Uterus (tissue), 4 donors: Measurements from ENCODE around the gene C19orf73. TPM values are rescaled to one million over a fixed set of nuclear protein-coding genes. Genes with fewer than 3 reads are reported as not detected.

ENCODE experiments used
- DNase-seq, 2 donors: peaks; one replicate each; pipeline ENCODE4 v3.0.0-alpha.2; 2019 to 2020
- H3K27ac ChIP-seq, 2 donors: fragments of 200-600 bp; sonication (generic); 1 replicate in 1 of 2; 2 replicates in 1 of 2; pipeline ENCODE4 v1.5.1; 2016 to 2018
- H3K27me3 ChIP-seq, 2 donors: fragments of 200-600 bp; sonication (generic); one replicate each; pipeline ENCODE4 v1.5.1; 2018 to 2019; ENCODE audit warnings: control low read depth in 1 of 2
- H3K36me3 ChIP-seq, 2 donors: fragments of 200-600 bp; sonication (generic); one replicate each; pipeline ENCODE4 v1.5.1; 2019; ENCODE audit warnings: control low read depth in 1 of 2
- H3K4me1 ChIP-seq, 2 donors: fragments of 200-600 bp; sonication (generic); one replicate each; pipeline ENCODE4 v1.5.1; 2018 to 2019; ENCODE audit warnings: control low read depth in 1 of 2
- H3K4me3 ChIP-seq, 2 donors: fragments of 200-600 bp; sonication (generic); 1 replicate in 1 of 2; 2 replicates in 1 of 2; pipeline ENCODE4 v1.5.1; 2018 to 2019; ENCODE audit warnings: mild to moderate bottlenecking in 1 of 2
- H3K9me3 ChIP-seq, 2 donors: fragments of 200-600 bp; sonication (generic); one replicate each; pipeline ENCODE4 v1.5.1; 2019; ENCODE audit warnings: control low read depth in 1 of 2
- CTCF ChIP-seq, 4 experiments: fragments of 200-600 bp in 2 of 4; fragments of 450-650 bp in 2 of 4; sonication (generic) in 2 of 4; IDR thresholded peaks; one replicate each; pipeline ENCODE4 v1.5.1; 2016 to 2019; ENCODE audit warnings: antibody characterized with exemption in 4 of 4, mild to moderate bottlenecking in 2 of 4, moderate library complexity in 1 of 4
- POLR2A ChIP-seq, 2 donors: fragments of 450-650 bp; IDR thresholded peaks; one replicate each; pipeline ENCODE4 v1.6.1; 2016; ENCODE audit warnings: antibody characterized with exemption in 2 of 2, mild to moderate bottlenecking in 1 of 2, moderate library complexity in 1 of 2
- intact Hi-C: fragments of 100-400 bp; cut with DNase I; formaldehyde crosslinking; loops from one replicate; pipeline ENCODE4 v1.15.1; 2023; ENCODE audit warnings: low total_unique reads
- total RNA-seq, 4 donors: library from RNA; depleted of rRNA in 3 of 4; stranded (reverse); fragments of >200 nt in 3 of 4; gene quantifications; one replicate each; pipeline versions ENCODE4 v1.1.0 to v1.2.4, GENCODE V29; 2014 to 2023
- donor health status: DM: yes; HTN: yes; CAD: no.

Gene C19orf73
- total RNA-seq, 4 donors from 2014 or later: not detected

GRCh38 chr19:49097453-49098288 lies 21.3 kb downstream of the C19orf73 start:
- TF ChIP-seq POLR2A (IDR thresholded peaks at IDR 0.05) (no peak), CTCF (IDR thresholded peaks at IDR 0.05) (peak; percentile 92 to 99 (median 96))
- intact Hi-C loops: loop anchor here (5.0 to 10.0 kb wide), 2 partner anchors 47 to 110 kb away; no protein-coding TSS in a partner anchor
- Histone ChIP-seq H3K36me3 (no peaks in the 10 kb centered on the region), H3K27me3 (no peaks in the 10 kb centered on the region), H3K9me3 (no peaks in the 10 kb centered on the region), H3K4me3 (no peak overlapping the region), H3K4me1 (no peaks in the 10 kb centered on the region), H3K27ac (no peak overlapping the region)
- DNase-seq: peak; percentile 69 to 71

GRCh38 chr19:49094505-49095482 lies 24.1 kb downstream of the C19orf73 start:
- Histone ChIP-seq H3K9me3 (no peaks in the 10 kb centered on the region), H3K27ac (no peak overlapping the region), H3K36me3 (no peaks in the 10 kb centered on the region), H3K4me3 (no peak overlapping the region), H3K4me1 (no peaks in the 10 kb centered on the region), H3K27me3 (no peaks in the 10 kb centered on the region)
- no peak for TF ChIP-seq CTCF (IDR thresholded peaks at IDR 0.05)
- TF ChIP-seq POLR2A (IDR thresholded peaks at IDR 0.05): no peak
- DNase-seq: no peak
- intact Hi-C loops: loop anchor here (5.0 to 10.0 kb wide), 2 partner anchors 50 to 113 kb away; no protein-coding TSS in a partner anchor

GRCh38 chr19:49092686-49093085 lies 26.3 kb downstream of the C19orf73 start:
- H3K9me3 ChIP-seq: no peaks in the 10 kb centered on the region
- DNase-seq: no peak
- intact Hi-C loops: loop anchor here (10.0 kb wide), 1 partner anchor 52 kb away; no protein-coding TSS in a partner anchor
- peaks cover 0 to 7% of the 10 kb centered on the region in 2 donors for H3K4me1 ChIP-seq
- H3K36me3 ChIP-seq: no peaks in the 10 kb centered on the region
- no peak overlapping the region for H3K4me3 ChIP-seq
- H3K27me3 ChIP-seq: no peaks in the 10 kb centered on the region
- TF ChIP-seq CTCF (IDR thresholded peaks at IDR 0.05) (no peak), POLR2A (IDR thresholded peaks at IDR 0.05) (no peak)
- H3K27ac ChIP-seq: no peak overlapping the region

- intact Hi-C loops: loop anchor here (10.0 kb wide), 1 partner anchor 53 kb away; no protein-coding TSS in a partner anchor
- TF ChIP-seq CTCF (IDR thresholded peaks at IDR 0.05): no peak
- no peak for TF ChIP-seq POLR2A (IDR thresholded peaks at IDR 0.05)
- Histone ChIP-seq H3K4me3 (no peak overlapping the region), H3K36me3 (no peaks in the 10 kb centered on the region), H3K9me3 (no peaks in the 10 kb centered on the region), H3K4me1 (peaks cover 0 to 15% of the 10 kb centered on the region in 2 donors), H3K27ac (no peak overlapping the region), H3K27me3 (no peaks in the 10 kb centered on the region)
- DNase-seq: no peak
These were observed 27.4 kb downstream of the C19orf73 start for GRCh38 chr19:49091391-49092038.
